Memory B cell (primary cell): ENCODE results near the gene BCAS1.

ENCODE experiments used
- ATAC-seq: fragments of 150-1000 bp; cut with Tn5 transposase; 2 replicates; pipeline ENCODE4 v1.10.0; 2021; ENCODE audit warnings: low read depth, mild to moderate bottlenecking, moderate library complexity
- DNase-seq, 2 donors: peaks; one replicate each; pipeline ENCODE4 v3.0.0; 2022; ENCODE audit warnings: low spot score in 2 of 2
- H3K27ac Mint-ChIP-seq: one replicate; pipeline ENCODE4 v1.8.0; 2022; ENCODE audit warnings: mild to moderate bottlenecking, moderate library complexity, mixed read lengths
- H3K27me3 Mint-ChIP-seq: one replicate; pipeline ENCODE4 v1.8.0; 2022; ENCODE audit warnings: mixed read lengths
- H3K36me3 Mint-ChIP-seq: one replicate; pipeline ENCODE4 v1.8.0; 2022; ENCODE audit warnings: mild to moderate bottlenecking, mixed read lengths
- H3K4me1 Mint-ChIP-seq: one replicate; pipeline ENCODE4 v1.8.0; 2022; ENCODE audit warnings: mixed read lengths
- H3K4me3 Mint-ChIP-seq: one replicate; pipeline ENCODE4 v1.8.0; 2022; ENCODE audit warnings: mild to moderate bottlenecking, moderate library complexity, mixed read lengths
- H3K9me3 Mint-ChIP-seq: one replicate; pipeline ENCODE4 v1.8.0; 2022; ENCODE audit warnings: mixed read lengths

BCAS1 gene

GRCh38 chr20:53999077-53999476 lies 71.3 kb downstream of the BCAS1 start:
- H3K9me3 Mint-ChIP-seq = peaks cover 14% of the 10 kb centered on the region
- ATAC-seq (no peak), DNase-seq (no peak)
- no peaks in the 10 kb centered on the region for H3K4me1 Mint-ChIP-seq
- H3K4me3 Mint-ChIP-seq = no peak overlapping the region
- peaks cover 18% of the 10 kb centered on the region for H3K36me3 Mint-ChIP-seq
- H3K27ac Mint-ChIP-seq = no peak overlapping the region
- no peaks in the 10 kb centered on the region for H3K27me3 Mint-ChIP-seq

DNA sequence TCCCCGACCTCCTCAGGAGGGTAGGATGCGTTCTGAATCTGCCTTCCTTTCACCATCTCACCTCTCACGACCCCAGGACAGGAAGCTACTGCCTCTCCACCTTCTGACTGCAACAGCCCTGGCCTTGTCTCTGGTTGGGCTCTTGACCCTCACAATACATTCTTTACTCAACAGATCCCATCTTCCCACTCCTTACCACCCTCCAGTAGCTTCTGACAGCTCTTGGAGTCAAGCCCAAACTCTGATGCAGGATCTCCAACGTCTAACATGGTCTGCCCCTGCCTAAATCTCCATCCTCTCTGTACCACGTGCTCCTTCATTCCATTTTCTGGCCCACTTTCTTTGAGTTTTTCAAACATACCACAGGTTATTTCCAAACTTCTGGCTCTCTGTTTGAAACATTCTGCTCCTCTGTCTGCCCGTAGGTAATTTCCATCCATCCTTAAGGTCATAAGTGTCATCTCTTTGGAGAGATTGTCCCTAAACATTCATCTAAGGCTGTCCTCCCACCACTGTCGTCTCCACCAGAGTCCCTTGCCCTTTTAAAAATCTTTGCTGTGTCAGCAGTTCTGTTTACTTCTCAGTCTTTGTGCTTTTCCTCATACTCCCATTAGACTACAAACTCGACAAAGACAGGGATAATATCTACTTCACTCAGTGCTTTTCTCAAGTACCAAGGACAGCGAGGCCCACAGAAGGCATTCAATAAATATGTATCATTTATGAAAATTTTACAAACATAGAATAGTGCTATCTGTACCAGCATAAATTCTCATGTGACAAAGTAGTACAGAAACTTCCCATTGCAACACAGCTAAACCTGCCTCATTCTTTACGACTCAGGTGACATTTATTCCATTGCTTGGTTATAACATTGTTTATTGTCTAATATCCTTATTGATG lies 73.6 kb downstream of the BCAS1 start:
- ATAC-seq = no peak

DNA sequence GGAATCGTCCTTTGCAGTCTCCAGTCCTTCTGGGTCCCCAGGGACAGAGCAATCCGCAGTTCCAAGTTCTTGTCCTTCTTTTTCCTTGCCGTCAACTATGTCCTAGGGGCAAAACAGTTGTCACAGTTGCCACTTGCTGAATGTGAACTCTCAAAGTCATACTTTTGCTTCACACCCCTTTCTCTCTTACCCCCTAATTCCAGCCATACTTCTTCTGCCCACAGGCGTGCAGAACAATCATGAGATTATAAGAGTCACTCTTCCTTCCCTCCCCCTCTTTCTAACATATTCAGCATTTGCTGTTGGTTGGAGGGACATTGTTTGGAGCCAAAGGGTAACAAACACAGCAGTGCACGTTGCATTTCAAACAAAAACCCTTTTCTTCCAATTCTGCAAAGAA lies 74.4 kb downstream of the BCAS1 start:
- no peaks in the 10 kb centered on the region for H3K4me1 Mint-ChIP-seq
- peaks cover 7% of the 10 kb centered on the region for H3K36me3 Mint-ChIP-seq
- no peak for DNase-seq
- no peak for ATAC-seq
- H3K9me3 Mint-ChIP-seq = peaks cover 8% of the 10 kb centered on the region
- H3K27ac Mint-ChIP-seq = no peak overlapping the region
- no peaks in the 10 kb centered on the region for H3K27me3 Mint-ChIP-seq
- no peak overlapping the region for H3K4me3 Mint-ChIP-seq

More for the DNA sequence above, 73.6 kb downstream of the BCAS1 start:
- Mint-ChIP-seq H3K27me3 (no peaks in the 10 kb centered on the region), H3K4me1 (no peaks in the 10 kb centered on the region), H3K36me3 (peaks cover 12% of the 10 kb centered on the region), H3K4me3 (no peak overlapping the region), H3K9me3 (peaks cover 12% of the 10 kb centered on the region), H3K27ac (no peak overlapping the region)
- no peak for DNase-seq

- Mint-ChIP-seq H3K36me3 (peaks cover 3% of the 10 kb centered on the region), H3K4me1 (no peaks in the 10 kb centered on the region), H3K4me3 (no peak overlapping the region), H3K27me3 (no peaks in the 10 kb centered on the region), H3K27ac (no peak overlapping the region), H3K9me3 (peaks cover 1% of the 10 kb centered on the region)
- DNase-seq = no peak
- no peak for ATAC-seq
Observed at GRCh38 chr20:53994088-53994487, 76.3 kb downstream of the BCAS1 start.

- H3K27me3 Mint-ChIP-seq = no peaks in the 10 kb centered on the region
- peaks cover 1% of the 10 kb centered on the region for H3K9me3 Mint-ChIP-seq
- H3K4me1 Mint-ChIP-seq = no peaks in the 10 kb centered on the region
- no peak overlapping the region for H3K27ac Mint-ChIP-seq
- no peak overlapping the region for H3K4me3 Mint-ChIP-seq
- DNase-seq = no peak
- no peak for ATAC-seq
- peaks cover 3% of the 10 kb centered on the region for H3K36me3 Mint-ChIP-seq
Observed at GRCh38 chr20:53993310-53993709, 77.1 kb downstream of the BCAS1 start.

- no peak overlapping the region for H3K4me3 Mint-ChIP-seq
- no peak for DNase-seq
Observed at GRCh38 chr20:53990768-53991450, 79.5 kb downstream of the BCAS1 start.

DNA sequence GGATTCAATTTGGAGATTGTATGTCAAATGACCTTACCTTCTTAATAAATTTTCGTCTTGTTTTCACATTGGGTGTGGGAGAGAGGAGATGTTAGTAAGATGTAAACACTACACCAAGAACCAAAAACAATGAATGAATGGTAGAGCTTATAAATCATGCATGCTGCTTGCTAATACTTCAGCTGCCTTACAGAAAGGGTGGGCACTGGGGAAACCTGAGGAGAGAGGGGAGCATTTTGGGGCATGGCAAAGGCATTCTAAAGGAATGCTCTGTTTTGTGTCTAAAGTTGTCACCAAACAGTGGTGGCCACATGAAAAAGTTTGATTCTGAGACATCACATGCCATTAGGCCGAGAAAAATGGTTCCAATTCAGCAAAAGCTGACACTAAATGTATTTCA lies 80.4 kb downstream of the BCAS1 start:
- H3K4me3 Mint-ChIP-seq = no peak overlapping the region
- H3K27ac Mint-ChIP-seq = no peak overlapping the region
- ATAC-seq (no peak), DNase-seq (no peak)
- H3K27me3 Mint-ChIP-seq = no peaks in the 10 kb centered on the region
- no peaks in the 10 kb centered on the region for H3K9me3 Mint-ChIP-seq
- peaks cover 1% of the 10 kb centered on the region for H3K36me3 Mint-ChIP-seq
- H3K4me1 Mint-ChIP-seq = no peaks in the 10 kb centered on the region

More at GRCh38 chr20:53990768-53991450, 79.5 kb downstream of the BCAS1 start:
- ATAC-seq = no peak
- Mint-ChIP-seq H3K36me3 (peaks cover 1% of the 10 kb centered on the region), H3K4me1 (no peaks in the 10 kb centered on the region), H3K27me3 (no peaks in the 10 kb centered on the region), H3K27ac (no peak overlapping the region), H3K9me3 (no peaks in the 10 kb centered on the region)

DNA sequence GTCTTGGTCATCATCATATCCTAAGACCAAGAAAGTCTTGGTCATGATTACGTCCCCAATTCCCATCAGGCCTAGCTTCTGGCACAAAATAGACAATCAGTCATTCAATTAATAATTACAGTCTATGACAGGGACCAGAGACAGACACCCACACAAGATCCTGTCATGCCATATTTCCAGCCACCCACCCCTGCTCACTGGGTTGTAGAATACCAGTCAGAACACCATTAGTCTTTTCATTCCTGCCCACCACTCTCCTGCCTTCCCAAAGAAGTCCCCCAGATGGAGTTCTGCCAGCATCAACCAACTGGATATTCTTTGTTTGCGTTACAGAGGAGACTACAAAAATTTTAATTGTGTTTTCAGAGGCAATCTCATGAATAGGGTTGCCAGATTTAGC lies 81.0 kb downstream of the BCAS1 start:
- no peaks in the 10 kb centered on the region for H3K27me3 Mint-ChIP-seq
- H3K9me3 Mint-ChIP-seq = no peaks in the 10 kb centered on the region
- H3K4me1 Mint-ChIP-seq = no peaks in the 10 kb centered on the region
- DNase-seq = no peak
- no peak overlapping the region for H3K4me3 Mint-ChIP-seq
- H3K36me3 Mint-ChIP-seq = peaks cover 1% of the 10 kb centered on the region
- no peak overlapping the region for H3K27ac Mint-ChIP-seq
- no peak for ATAC-seq

GRCh38 chr20:53986037-53986650 lies 84.2 kb downstream of the BCAS1 start:
- H3K4me3 Mint-ChIP-seq = no peak overlapping the region
- no peak overlapping the region for H3K27ac Mint-ChIP-seq
- ATAC-seq (no peak), DNase-seq (no peak)
- H3K4me1 Mint-ChIP-seq = no peaks in the 10 kb centered on the region
- H3K36me3 Mint-ChIP-seq = peaks cover 3% of the 10 kb centered on the region
- H3K9me3 Mint-ChIP-seq = no peaks in the 10 kb centered on the region
- H3K27me3 Mint-ChIP-seq = no peaks in the 10 kb centered on the region

DNA sequence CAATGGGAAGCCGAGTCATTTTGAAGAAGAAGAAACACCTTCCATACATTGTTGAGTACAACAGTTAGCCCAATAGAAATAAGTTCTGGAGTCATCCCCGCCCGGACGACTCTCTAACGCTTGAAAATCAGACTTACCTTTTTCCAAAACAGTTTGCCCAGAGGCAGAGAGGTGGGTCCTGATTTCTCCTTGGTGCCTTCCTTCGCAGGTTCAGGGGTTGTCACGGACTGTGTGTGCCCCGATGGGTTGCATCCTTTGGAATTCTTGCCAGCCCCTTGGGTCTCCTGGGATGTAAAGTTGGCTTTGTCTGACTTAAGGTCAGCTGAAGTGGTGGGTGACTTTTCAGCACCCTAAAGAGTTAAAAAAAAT lies 85.3 kb downstream of the BCAS1 start:
- Mint-ChIP-seq H3K27me3 (no peaks in the 10 kb centered on the region), H3K9me3 (no peaks in the 10 kb centered on the region), H3K36me3 (peaks cover 3% of the 10 kb centered on the region), H3K27ac (no peak overlapping the region), H3K4me3 (no peak overlapping the region), H3K4me1 (no peaks in the 10 kb centered on the region)
- ATAC-seq (no peak), DNase-seq (no peak)

DNA sequence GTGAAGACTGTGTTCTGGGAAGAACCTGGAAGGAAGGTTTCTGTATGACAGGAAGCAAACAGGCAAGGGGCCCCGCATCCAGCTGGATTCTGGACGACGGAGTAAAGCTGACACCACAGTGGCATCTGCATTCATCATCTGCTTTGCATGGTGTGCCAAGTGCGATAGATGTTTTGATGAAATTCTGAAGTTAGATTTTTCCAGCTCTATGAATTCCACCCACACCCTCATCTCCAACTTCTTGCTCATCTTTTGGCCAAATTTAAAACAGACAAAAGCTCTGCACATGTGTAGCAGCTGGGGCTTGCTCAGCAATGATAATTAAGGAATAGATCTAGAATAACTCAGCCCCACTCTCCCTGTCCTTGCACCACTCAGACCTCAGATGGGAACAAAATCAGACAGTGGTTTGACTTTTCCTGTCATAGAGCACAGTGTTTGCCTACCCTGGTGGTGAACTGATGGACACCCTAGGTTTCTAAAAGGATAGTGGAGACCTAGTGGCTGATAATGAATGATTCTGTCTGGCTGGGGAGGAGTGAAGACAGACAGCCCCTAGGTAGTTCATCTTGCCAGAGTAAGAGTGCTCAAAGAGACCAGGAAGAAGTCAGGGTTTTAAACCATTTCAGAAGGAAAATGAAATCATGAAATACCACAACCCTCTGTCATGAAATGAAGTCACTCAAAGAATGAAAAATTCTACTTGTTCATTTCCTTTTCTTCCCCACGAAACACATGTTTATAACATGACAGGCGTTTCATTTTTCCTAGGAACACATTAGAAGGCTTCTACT lies 85.8 kb downstream of the BCAS1 start:
- no peaks in the 10 kb centered on the region for H3K27me3 Mint-ChIP-seq
- no peak for ATAC-seq

DNA sequence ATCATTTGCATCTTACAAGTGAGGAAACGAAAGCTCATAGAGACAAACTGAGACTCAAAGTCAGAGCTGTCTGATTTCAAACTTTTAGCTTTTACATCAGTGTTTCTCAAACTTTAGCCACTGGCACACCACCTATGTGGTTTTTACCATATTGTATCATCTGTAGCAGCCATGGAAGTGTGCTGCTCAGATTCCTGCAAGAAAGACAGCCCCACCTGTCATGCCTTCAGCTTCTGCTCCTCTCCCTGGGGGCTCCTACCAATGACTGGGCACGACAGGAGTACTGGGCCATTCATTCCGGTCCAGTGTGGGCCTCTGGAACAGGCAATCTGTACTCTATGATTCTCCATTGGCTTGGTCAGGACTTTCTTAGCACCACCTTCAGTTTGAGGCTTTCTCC lies 87.0 kb downstream of the BCAS1 start:
- Mint-ChIP-seq H3K9me3 (no peaks in the 10 kb centered on the region), H3K4me3 (no peak overlapping the region), H3K36me3 (peaks cover 3% of the 10 kb centered on the region), H3K4me1 (no peaks in the 10 kb centered on the region), H3K27ac (no peak overlapping the region), H3K27me3 (no peaks in the 10 kb centered on the region)
- ATAC-seq = no peak
- no peak for DNase-seq

More for the DNA sequence above, 85.8 kb downstream of the BCAS1 start:
- H3K27ac Mint-ChIP-seq = no peak overlapping the region
- no peaks in the 10 kb centered on the region for H3K9me3 Mint-ChIP-seq
- H3K4me1 Mint-ChIP-seq = no peaks in the 10 kb centered on the region
- peaks cover 3% of the 10 kb centered on the region for H3K36me3 Mint-ChIP-seq
- DNase-seq = no peak
- H3K4me3 Mint-ChIP-seq = no peak overlapping the region

DNA sequence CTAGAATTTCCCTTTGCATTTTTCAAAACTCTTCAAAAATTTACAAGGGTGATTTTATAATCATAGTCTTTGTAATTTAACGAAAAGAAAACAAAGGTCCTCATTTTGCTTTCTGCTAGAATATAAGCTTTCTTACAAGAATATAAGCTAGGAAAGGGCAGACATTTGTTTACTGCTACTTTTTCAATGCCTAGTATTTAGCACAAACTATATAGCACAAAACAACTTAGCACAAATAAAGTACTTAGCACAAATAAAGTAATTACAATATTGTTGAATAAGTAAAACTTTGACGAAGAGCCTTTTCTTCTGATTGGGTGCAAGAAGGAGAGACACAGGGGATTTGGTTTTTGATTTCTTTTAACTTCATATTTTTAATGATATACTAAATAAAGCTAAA lies 87.8 kb downstream of the BCAS1 start:
- Mint-ChIP-seq H3K27ac (no peak overlapping the region), H3K9me3 (no peaks in the 10 kb centered on the region), H3K36me3 (peaks cover 3% of the 10 kb centered on the region), H3K4me3 (no peak overlapping the region), H3K4me1 (no peaks in the 10 kb centered on the region), H3K27me3 (no peaks in the 10 kb centered on the region)
- no peak for ATAC-seq
- no peak for DNase-seq
